Stimulated activated CD8-positive, alpha-beta memory T cell treated with anti-CD3 and anti-CD28 coated beads, Interleukin-15, amount 100 ng/mL, for 24 hours (primary cell): ENCODE measurements around the gene ZNF223.

Source experiments
- DNase-seq: peaks from one replicate; pipeline ENCODE4 v3.0.0-alpha.2; 2020; ENCODE audit warnings: low read depth

The ZNF223 gene

GRCh38 chr19:44051650-44052402, at the start of gene ZNF223:
Gene ZNF223, plus strand, starts transcription at chr19:44052036. Its CDS starts 3,141 bp downstream, at chr19:44055177.
- DNase-seq = no peak

- no peak for DNase-seq
Measured at GRCh38 chr19:44002212-44002565, 49.6 kb upstream of the ZNF223 start.

- peak; percentile 45 for DNase-seq
Measured at GRCh38 chr19:44002566-44003460, 49.0 kb upstream of the ZNF223 start, which contains the start of gene ZNF230. Gene ZNF230, plus strand, starts transcription at chr19:44002957. Its CDS starts 4,122 bp downstream, at chr19:44007079.

GRCh38 chr19:44003461-44004009, 48.3 kb upstream of the ZNF223 start:
- DNase-seq = no peak

- no peak for DNase-seq
Measured at GRCh38 chr19:44005973-44006372, 45.9 kb upstream of the ZNF223 start.

GRCh38 chr19:44007473-44007872, 44.4 kb upstream of the ZNF223 start:
- DNase-seq = no peak

- no peak for DNase-seq
Measured at GRCh38 chr19:44010468-44010867, 41.4 kb upstream of the ZNF223 start.

- DNase-seq = no peak
Measured at GRCh38 chr19:44019498-44019897, 32.3 kb upstream of the ZNF223 start.

- no peak for DNase-seq
Measured at GRCh38 chr19:44021221-44021620, 30.6 kb upstream of the ZNF223 start.

- DNase-seq = no peak
Measured at GRCh38 chr19:44024900-44025216, 27.0 kb upstream of the ZNF223 start.

- DNase-seq = peak; percentile 40
Measured at GRCh38 chr19:44025217-44025936, 26.5 kb upstream of the ZNF223 start, which contains the start of gene ZNF222. Gene ZNF222, plus strand, starts transcription at chr19:44025379. Its CDS starts 58 bp downstream, at chr19:44025437.

GRCh38 chr19:44026622-44027021, 25.2 kb upstream of the ZNF223 start:
- no peak for DNase-seq

- DNase-seq = no peak
Measured at GRCh38 chr19:44032001-44032610, 19.7 kb upstream of the ZNF223 start.

GRCh38 chr19:44042147-44042546, 9.7 kb upstream of the ZNF223 start:
- no peak for DNase-seq

- DNase-seq = no peak
Measured at GRCh38 chr19:44050740-44051649, 841 bp upstream of the ZNF223 start.

- DNase-seq = no peak
Measured at GRCh38 chr19:44055870-44056269, 4.0 kb downstream of the ZNF223 start.

- DNase-seq = no peak
Measured at GRCh38 chr19:44059229-44059628, 7.4 kb downstream of the ZNF223 start.

GRCh38 chr19:44061038-44061437, 9.2 kb downstream of the ZNF223 start:
- no peak for DNase-seq

- DNase-seq = no peak
Measured at GRCh38 chr19:44066305-44066704, 14.5 kb downstream of the ZNF223 start.

- no peak for DNase-seq
Measured at GRCh38 chr19:44069415-44069814, 17.6 kb downstream of the ZNF223 start.
